ENCODE results near the gene SEC23A. TPM values are rescaled to one million over a fixed set of nuclear protein-coding genes. Genes with fewer than 3 reads are reported as not detected.
"Not testable (repeated sequence)": the region's sequence is repeated elsewhere in the genome, so short reads cannot be mapped to it uniquely, and the experiment has no call there.

SEC23A gene
- 200 and 239 TPM in 2 replicates for total RNA-seq

DNA sequence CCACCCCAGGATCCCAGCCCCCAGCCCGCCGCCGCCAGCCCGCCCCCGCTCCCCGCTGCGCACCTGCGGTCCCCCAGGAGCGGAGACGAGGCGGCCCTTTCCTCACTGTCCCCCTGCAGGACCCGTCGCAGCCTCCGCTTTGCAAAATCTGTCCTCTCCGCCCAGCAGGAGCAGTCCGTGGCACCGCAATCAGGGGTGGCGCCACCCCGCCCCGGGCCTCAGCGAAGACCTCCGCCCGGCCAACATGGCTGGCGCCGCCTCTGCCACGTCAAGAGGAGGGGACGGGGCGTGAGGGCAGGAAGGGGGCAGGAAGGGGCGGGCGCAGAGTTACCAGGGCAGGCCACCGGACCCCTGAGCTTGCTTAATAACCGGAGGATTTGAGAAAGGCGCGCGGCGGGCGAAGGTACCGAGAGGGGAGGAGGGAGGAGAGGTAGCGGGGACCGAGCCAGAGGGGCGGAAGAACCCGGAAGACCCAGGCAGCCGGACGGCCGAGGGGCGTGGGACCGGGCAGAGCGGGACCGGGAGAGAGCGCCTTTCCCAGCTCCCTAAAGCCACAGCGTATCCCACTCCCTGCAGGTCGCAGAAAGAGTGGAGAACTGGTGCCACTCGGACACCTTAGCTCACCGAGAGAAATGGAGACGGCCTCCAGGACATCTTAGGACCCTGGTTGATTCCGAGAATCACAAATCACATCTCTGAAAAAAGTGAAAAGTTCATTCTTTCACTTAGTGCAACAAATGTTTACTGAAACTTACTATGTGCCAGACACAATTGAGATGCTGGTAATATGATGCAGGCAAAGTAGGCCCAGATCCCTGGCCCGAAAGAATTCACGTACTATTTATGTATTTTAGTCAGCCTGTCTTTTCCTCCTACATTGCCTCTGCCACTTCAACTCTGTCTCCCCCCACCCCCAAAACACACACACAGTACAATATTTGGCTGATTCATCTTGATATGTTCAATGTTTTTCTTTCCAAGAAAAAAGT lies at the start of gene SEC23A:
SEC23A (minus strand) TSS at position 267 of the 989 bp plus-strand sequence. CDS start 7,117 bp downstream, outside the sequence.
- peak; percentile 66 to 95 for DNase-seq (ENCODE audit: low read depth in 2 of 2)

DNA sequence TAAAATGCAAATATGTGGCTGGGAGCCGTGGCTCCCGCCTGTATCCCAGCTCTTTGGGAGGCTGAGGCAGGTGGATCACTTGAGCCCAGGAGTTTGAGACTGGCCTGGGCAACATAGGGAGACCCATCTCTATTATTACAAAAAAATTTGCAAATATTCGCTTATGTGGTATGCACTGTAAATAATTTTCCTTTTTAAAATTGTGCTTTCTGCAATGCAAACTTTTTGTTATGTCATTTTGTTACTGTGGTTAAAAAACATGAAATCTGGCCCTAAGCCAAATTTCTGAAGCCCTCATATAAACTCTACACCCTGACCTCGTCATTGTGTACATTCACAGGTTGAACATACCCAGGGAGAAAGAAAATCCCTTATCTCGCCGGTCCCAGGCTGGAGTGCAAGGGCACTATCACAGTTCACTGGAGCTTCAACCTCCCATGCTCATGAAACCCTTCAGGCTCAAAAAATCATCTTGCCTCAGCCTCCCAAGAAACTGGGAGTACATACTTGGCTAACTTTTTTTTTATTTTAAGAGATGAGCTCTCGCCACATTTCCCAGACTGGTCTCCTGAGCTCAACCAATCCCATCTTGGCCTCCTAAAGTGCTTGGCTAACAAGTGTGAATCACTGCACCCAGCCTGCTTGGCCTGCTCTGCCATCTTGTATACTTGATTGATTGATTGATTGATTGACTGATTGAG lies 42.4 kb upstream of the SEC23A start:
- DNase-seq (ENCODE audit: low read depth in 2 of 2): no peak

DNA sequence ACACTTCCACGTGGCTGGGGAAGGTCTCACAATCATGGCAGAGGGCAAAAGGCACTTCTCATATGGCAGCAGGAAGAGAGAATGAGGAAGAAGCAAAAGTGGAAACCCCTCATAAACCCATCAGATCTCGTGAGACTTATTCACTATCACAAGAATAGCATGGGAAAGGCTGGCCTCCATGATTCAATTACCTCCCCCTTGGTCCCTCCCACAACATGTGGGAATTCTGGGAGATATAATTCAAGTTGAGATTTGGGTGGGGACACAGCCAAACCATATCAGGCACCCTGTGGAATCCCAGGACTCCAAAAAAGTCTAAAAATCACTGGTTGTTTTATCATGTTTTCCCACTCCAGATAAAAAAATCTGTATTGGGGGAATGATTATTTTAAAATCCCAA lies 40.2 kb upstream of the SEC23A start:
- DNase-seq (ENCODE audit: low read depth in 2 of 2): not testable (repeated sequence)

DNA sequence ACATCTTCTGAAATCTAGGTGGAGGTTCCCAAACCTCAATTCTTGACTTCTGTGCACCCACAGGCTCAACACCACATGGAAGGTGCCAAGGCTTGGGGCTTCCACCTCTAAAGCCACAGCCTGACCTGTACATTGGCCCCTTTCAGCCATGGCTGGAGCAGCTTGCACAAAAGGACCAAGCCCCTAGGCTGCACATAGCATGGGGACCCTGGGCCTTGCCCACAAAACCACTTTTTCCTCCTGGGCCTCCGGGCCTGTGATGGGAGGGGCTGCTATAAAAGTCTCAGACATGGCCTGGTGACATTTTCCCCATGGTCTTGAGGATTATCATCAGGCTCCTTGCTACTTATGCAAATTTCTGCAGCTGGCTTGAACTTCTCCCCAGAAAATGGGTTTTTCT lies 38.6 kb upstream of the SEC23A start:
- DNase-seq (ENCODE audit: low read depth in 2 of 2): not testable (repeated sequence)

DNA sequence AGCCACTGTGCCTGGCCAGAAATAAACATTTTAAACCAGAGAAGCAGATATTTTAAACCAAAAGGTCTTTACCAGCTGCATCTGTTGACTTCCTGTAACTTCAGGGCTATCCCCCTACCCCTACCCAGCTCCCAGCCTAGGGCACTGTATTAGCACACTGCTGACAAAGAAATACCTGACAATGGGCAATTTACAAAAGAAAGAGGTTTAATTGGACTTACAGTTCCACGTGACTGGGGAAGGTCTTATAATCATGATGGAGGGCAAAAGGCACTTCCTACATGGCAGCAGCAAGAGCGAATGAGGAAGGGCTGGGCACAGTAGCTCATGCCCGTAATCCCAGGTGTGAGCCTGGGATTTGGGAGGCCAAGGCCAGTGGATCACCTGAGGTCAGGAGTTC lies 37.1 kb upstream of the SEC23A start:
- no peak for DNase-seq (ENCODE audit: low read depth in 2 of 2)

DNA sequence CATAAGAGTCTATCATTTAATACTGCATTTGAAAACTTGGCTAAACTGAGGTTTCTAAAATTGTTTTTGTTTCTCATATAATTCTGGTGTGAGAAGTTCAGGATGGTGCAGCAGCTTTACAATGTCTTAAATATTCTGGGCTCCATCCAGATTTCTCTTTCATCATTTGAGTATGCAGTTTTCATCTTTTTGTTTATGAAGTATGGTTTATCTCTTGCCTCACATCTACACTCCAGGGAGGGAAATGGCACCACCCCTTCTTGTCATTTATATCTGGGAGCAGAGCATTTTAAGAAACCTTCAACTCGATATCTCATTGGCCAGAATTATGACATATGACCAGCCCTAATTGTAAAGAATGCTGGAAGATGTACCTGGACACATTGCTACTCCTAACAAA lies 35.4 kb upstream of the SEC23A start:
- DNase-seq (ENCODE audit: low read depth in 2 of 2): no peak

DNA sequence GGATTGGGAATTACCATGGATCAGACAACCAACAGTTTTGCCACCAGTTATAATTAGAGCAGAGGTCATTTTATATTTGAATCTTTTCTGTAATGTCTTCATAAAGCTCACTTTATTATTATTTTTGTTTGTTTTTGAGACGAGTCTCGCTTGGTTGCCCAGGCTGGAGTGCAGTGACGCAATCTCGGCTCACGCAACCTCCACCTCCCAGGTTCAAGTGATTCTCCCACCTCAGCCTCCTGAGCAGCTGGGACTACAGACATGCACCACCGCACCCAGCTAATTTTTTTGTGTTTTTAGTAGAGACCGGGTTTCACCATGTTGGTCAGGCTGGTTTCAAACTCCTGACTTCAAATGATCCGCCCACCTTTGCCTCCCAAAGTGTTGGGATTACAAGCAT lies 34.8 kb upstream of the SEC23A start:
- not testable (repeated sequence) for DNase-seq (ENCODE audit: low read depth in 2 of 2)

DNA sequence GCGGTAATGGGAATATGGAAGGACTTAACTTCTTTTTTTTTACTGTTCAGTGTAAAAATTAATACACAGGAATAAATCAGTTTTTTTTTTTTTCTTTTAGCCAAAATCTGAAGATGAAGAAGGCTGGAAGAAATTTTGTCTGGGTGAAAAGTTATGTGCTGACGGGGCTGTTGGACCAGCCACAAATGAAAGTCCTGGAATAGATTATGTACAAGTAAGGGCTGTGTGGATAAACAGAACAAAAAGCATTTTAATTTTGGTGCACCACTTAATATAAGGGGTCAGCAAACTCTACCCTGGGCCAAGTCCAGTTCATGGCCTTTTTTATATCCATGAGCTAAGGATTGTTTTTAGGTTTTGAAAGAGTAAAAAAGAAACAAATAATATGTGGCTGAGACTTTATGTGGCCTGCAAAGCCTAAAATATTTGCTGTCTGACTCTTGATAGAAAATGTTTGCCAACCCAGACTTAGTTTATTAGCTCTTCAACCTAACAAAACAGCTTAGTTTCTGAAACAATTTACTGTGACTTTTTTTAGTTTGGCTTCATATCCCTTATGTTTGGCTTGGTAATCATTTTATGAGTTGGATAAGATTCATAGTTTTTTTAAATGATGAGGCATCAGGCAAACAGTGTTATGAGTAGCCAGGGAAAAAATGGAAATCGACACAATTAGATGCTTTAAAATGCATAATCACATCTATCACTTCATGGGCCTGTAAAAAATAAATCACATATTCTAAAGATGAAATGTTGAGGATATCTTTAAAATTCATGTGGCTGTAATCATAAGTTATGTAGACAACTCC lies 19.5 kb upstream of the SEC23A start:
- no peak for DNase-seq (ENCODE audit: low read depth in 2 of 2)

DNA sequence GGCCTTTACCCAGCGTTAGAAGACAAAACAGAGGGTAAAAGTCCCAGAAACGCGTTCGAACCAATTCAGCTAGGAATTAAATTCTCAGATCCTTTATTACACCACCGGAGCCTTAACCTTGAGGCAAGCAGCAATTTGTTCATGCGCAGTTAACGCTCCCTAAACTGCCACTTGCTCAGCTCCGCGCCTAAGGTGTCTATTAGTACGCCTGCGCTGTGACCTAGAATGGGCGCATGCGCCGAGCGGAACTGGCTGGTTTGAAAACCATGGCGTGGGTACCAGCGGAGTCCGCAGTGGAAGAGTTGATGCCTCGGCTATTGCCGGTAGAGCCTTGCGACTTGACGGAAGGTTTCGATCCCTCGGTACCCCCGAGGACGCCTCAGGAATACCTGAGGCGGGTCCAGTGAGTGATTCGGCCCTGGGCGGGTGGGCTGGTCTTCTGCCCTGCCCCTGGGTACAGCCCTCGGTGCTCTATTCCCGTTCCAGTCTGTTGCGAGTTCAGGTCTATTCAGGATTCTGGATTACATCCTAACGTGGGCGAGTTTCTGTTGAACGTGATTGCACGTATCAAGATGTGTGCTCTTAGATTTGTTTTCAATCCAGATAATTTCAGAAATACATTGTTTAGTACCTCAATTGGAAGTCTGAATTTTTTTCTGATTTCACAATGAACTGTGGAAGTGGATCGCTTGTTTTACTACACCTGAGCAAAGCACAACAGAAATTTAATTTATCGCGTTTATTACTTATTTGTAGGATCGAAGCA lies 11.2 kb upstream of the SEC23A start, which contains the start of gene GEMIN2:
GEMIN2 (plus strand) TSS at position 251 of the 766 bp plus-strand sequence; CDS start at position 267, 16 bp downstream.
- DNase-seq (ENCODE audit: low read depth in 2 of 2): peak; percentile 87 to 93

DNA sequence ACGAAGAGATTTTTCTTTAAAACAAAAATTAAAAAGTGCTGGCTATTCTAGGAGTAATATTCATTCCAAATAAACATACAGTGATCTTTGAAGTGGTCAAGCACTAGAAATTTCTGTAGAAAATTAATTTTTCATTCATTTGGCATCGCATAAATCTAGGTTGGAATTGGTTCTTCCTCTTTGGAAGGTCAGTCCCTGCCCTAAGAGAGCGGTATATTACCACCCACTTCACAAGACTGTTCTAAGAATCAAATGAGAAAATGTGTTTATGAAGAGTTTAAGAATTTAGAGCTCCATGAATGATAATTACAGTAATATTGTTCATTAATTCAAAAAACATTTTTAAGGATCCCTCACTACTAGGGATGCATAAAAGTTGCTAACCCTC lies 10.6 kb upstream of the SEC23A start:
- DNase-seq (ENCODE audit: low read depth in 2 of 2): no peak

DNA sequence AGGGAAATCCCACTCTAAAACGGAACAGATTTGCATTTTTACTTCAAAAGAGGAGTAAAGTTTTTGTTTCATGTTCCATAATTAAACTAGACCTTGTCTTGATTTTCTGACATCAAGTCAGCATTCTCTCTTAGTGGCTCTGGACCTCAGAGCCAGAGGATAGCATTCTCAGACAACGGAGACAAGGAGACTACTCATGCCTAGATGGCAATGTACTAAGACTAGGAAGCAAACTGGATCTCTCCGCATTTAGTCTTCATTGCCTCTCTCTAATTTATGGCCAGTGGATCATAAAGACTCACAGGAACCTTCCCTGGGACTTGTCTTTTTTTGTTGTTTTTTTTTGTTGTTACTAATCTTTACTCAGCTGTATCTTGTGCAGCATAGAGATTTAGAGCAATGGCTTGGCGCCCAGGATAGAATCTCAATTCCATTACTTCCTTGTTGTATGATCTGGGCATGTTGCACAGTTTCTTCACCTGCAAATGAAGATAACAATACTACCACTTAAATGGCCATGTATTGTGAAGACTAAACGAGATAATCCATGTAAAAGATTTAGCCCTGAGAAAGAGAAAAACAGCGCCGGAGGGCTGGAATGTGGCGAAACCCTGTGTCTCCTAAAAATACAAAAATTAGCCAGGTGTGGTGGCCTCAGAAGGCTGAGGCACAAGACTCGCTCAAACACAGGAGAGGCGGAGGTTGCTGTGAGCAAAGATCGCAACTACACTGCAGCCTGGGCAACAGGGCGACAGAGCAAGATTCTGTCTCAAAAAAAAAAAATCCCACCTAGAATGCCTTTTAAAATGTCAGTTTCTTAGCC lies 7.1 kb upstream of the SEC23A start:
- no peak for DNase-seq (ENCODE audit: low read depth in 2 of 2)

DNA sequence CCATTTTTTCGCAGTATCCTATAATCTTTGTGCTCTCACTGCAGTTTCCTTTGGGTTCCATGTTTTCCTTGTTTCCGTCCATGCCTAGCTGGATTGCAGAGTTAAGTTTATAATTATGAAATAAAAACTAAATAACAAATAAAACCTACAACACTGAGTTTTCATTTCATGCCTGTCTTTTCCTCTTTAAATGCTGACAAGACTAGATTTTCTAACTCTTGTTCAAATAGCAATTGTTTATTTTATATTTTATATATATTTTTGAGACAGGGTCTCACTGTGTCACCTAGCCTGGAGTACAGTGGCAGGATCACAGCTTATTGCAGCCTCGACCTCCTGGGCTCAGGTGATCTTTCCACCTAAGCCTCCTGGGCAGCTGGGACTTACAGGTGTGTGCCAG lies 5.8 kb upstream of the SEC23A start:
- DNase-seq (ENCODE audit: low read depth in 2 of 2): no peak

DNA sequence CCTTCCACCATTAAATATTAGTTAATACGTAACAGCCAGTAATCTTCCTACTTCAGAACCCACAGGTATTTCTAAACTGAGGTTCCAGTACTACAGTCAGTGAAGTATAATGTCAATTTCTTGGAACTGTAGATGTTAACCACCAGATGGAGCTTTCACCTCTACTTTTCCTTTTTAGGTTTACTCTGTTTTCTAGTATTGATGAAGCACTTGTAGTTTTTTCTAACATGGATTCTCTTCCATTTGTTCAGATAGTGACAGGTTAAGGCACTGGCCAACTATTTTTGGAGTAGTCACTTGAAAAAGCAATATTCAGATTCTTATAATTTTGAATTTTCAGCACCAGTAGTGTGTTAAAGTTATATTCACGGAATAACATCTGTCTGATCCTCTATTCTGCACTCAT lies 4.6 kb upstream of the SEC23A start:
- DNase-seq (ENCODE audit: low read depth in 2 of 2): peak; percentile 33 to 61

DNA sequence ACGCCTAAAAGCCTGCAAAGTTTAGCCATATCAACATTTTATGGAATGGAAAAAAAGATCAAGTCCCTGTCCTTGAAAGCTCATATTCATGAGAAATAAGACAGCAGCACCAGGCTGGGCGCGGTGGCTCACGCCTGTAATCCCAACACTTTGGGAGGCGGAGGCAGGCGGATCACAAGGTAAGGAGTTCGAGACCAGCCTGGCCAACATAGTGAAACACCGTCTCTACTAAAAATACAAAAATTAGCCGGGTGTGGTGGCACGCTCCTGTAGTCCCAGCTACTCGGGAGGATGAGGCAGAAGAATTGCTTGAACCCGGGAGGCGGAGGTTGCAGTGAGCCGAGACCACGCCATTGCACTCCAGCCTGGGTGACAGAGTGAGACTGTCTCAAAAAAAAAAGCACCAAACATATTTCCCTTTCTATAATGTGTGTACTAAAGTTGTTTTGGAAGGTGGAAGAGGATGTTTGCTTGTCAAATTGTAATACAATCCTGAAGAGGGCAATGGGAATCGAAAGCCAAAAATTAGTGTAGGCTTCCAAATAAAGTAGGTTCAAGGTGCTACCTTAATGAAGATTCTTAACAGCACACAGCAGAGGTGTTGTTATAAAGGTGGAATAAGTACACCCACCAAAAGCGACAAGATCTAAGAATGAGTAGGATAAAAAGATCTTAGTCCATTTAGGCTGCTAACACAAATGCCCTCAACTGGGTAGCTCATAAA lies 1.2 kb upstream of the SEC23A start:
- DNase-seq (ENCODE audit: low read depth in 2 of 2): not testable (repeated sequence)

DNA sequence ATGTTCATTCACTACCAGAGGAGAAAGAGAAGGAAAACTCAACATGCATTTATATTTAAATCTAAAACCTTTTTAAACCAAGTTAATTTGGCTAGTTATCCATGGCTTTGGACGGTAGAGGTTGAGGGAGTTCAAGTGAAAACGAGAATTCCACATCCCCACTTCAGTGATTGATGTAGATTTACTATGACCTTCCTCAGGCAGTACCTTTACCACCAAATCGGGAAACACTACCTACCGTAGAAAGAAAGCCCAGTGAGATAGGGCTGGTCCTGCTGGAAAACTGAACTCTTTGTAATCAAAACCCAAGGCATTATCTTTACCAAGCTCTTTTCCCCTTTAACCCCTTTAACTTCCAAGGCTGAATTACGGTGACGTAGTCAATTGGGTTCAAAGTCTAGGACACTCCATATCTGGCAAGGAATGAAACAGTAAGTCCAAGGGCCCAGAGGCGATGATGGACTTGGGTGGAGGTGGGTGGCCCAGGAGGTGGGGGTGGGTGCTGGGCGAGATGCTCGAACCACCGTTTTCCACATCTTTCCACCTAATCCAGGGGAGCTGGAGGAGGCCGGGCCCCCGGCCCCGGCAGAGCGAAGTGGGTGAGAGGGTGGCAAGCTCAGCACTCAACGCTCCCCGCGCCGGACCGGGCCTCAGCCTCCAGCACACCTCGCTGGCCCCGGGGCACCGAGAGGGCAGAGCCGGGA lies 618 bp downstream of the SEC23A start:
- DNase-seq (ENCODE audit: low read depth in 2 of 2): peak in 1 of 2 donors; percentile 51

DNA sequence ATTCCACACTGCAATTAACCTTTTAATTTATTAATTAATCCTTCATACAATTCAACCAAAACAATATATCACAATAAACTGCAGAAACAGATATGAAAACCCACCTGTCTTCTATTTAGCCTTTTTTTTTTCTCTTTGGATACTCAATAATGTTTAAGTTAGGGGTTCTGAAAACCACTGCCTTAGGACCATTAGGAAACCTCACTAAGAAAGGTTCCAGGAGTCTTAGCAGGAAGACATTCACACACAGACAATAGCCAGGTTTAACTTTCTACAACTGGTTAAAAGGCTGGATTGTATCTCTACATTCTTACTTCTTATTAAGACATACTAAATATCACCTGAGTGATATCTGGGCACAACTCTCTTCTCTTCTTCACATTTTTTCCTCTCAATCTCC lies 3.3 kb downstream of the SEC23A start:
- no peak for DNase-seq (ENCODE audit: low read depth in 2 of 2)

DNA sequence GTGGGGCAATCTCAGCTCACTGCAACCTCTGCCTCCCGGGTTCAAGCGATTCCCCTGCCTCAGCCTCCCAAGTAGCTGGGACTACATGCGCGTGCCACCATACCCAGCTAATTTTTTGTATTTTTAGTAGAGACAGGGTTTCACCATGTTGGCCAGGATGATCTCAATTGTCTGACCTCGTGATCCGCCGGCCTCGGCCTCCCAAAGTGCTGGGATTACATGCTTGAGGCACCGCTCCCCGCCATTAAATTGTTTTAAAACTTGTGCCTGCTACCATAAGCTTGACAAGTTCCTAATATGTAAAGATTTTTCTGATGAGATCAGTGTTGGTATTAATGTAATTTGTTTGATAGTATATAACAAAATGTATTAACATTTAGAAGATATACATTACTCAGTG lies 3.8 kb downstream of the SEC23A start:
- DNase-seq (ENCODE audit: low read depth in 2 of 2): not testable (repeated sequence)

DNA sequence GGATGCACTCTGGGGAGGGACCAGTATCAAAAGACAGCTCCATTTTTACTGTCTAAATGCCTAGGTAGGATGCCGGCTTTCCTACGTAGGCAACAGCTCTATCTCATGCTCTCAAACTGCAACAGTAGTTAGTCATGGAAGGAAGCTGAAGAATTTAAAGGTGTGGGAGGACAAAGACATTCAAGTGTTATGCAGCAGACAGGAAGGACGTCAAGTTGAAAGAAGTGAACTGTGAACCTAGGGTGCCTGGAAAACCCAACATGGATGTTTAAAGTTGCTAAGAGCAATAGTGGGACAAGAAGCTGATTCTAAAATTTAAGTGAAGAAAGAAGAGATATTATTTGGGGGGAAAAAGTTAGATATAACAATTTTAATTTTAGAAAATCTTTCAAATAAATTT lies 5.9 kb downstream of the SEC23A start:
- DNase-seq (ENCODE audit: low read depth in 2 of 2): peak in 1 of 2 donors; percentile 72

DNA sequence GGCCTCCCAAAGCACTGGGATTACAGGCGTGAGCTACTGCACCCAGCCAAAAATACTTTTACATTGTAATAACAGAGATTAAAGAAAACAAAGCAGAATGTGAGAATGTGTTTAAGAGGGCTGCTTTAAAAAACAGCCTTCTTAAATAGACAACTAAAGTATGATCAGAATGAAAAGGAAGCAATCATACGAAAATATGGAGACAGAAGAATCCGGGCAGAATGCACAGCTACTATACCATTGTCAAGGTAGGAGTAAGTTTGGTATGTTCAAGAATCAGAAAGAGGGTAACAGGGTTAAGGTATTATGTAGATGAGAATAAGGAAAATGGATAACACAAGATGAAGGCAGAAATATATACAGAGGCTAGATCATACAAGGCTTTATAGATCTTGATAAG lies 8.5 kb downstream of the SEC23A start:
- DNase-seq (ENCODE audit: low read depth in 2 of 2): no peak

All from dermis microvascular lymphatic vessel endothelial cell (primary cell).